Measurements from ENCODE around the gene CHMP2B. TPM values are rescaled to one million over a fixed set of nuclear protein-coding genes. Genes with fewer than 3 reads are reported as not detected.

Gene CHMP2B
- total RNA-seq, 1 experiment from 2014 or later, result 54.3 TPM

- TF ChIP-seq TCF7L2 (IDR thresholded peaks at IDR 0.05; ENCODE audit: borderline replicate concordance, extremely low read depth, insufficient read depth, insufficient read length) (no peak), ATF3 (IDR thresholded peaks at IDR 0.05) (no peak), SP1 (IDR thresholded peaks at IDR 0.05; ENCODE audit: low read depth) (no peak), POLR2AphosphoS5 (IDR thresholded peaks at IDR 0.05; ENCODE audit: low read depth, low read length) (no peak)
- intact Hi-C loops (cut with micrococcal nuclease), result no loop called here
- ChIA-PET RAD21 (ENCODE audit: low non-redundant PET in 1 of 2, low total read pairs in 2 of 2, uncharacterized antibody in 2 of 2, unreplicated experiment in 2 of 2) (no interaction called here), POLR2A (no interaction called here), CTCF (no interaction called here)
- H3K9me3 ChIP-seq (ENCODE audit: control insufficient read depth in 1 of 2, insufficient read depth in 1 of 2, low read depth in 1 of 2, low read length in 2 of 2), result no peaks in the 10 kb centered on the region
- H3K9ac ChIP-seq (ENCODE audit: low read length), result no peak overlapping the region
- ATAC-seq (no peak), DNase-seq (ENCODE audit: low read depth, low spot score) (no peak)
- no peaks in the 10 kb centered on the region for H4K20me1 ChIP-seq (ENCODE audit: insufficient read depth)
- no peaks in the 10 kb centered on the region; a peak in 1 of 4 replicates for H3K4me1 ChIP-seq (ENCODE audit: control insufficient read depth in 1 of 2, insufficient read depth in 2 of 2, low read length in 2 of 2)
- BruUV-seq (replicated peaks), result no TSS peak
- H3K36me3 ChIP-seq (ENCODE audit: control insufficient read depth in 1 of 2, insufficient read depth in 2 of 2, low read length in 2 of 2), result no peaks in the 10 kb centered on the region
- no peak overlapping the region for H3K4me2 ChIP-seq (ENCODE audit: low read length)
- H3K27ac ChIP-seq (ENCODE audit: low read depth, low read length), result no peak overlapping the region
- H3K79me2 ChIP-seq (ENCODE audit: insufficient read depth, low read length), result peaks cover 93% of the 10 kb centered on the region
- no peaks in the 10 kb centered on the region for H3K27me3 ChIP-seq (ENCODE audit: insufficient read depth, low read length)
- H3K9me2 ChIP-seq (ENCODE audit: insufficient read depth), result no peaks in the 10 kb centered on the region
- no peak overlapping the region for H2AFZ ChIP-seq (ENCODE audit: low read depth, low read length, poor library complexity, severe bottlenecking)
- H3K4me3 ChIP-seq (replicated peaks in 1 of 2; ENCODE audit: low read depth in 1 of 2, low read length in 2 of 2), result no peak overlapping the region
Measured at GRCh38 chr3:87233805-87234204, 6.7 kb downstream of the CHMP2B start.

GRCh38 chr3:87236093-87236492 is 9.0 kb downstream of the CHMP2B start:
- ChIA-PET POLR2A (no interaction called here), RAD21 (ENCODE audit: low non-redundant PET in 1 of 2, low total read pairs in 2 of 2, uncharacterized antibody in 2 of 2, unreplicated experiment in 2 of 2) (no interaction called here), CTCF (no interaction called here)
- no peak overlapping the region for H3K27ac ChIP-seq (ENCODE audit: low read depth, low read length)
- H3K27me3 ChIP-seq (ENCODE audit: insufficient read depth, low read length), result no peaks in the 10 kb centered on the region
- H3K4me3 ChIP-seq (replicated peaks in 1 of 2; ENCODE audit: low read depth in 1 of 2, low read length in 2 of 2), result no peak overlapping the region
- no peak overlapping the region for H3K9ac ChIP-seq (ENCODE audit: low read length)
- TF ChIP-seq POLR2A (IDR thresholded peaks at IDR 0.05; ENCODE audit: borderline replicate concordance, extremely low read depth, insufficient read depth, insufficient read length) (no peak), ATF3 (IDR thresholded peaks at IDR 0.05) (no peak), ZFX (IDR thresholded peaks at IDR 0.05) (no peak), SP1 (IDR thresholded peaks at IDR 0.05; ENCODE audit: low read depth) (no peak), TCF7L2 (IDR thresholded peaks at IDR 0.05; ENCODE audit: borderline replicate concordance, extremely low read depth, insufficient read depth, insufficient read length) (no peak), CBX3 (IDR thresholded peaks at IDR 0.05; ENCODE audit: low read depth) (no peak)
- H3K9me3 ChIP-seq (ENCODE audit: control insufficient read depth in 1 of 2, insufficient read depth in 1 of 2, low read depth in 1 of 2, low read length in 2 of 2), result no peaks in the 10 kb centered on the region
- no TSS peak for BruUV-seq (replicated peaks)
- intact Hi-C loops (cut with micrococcal nuclease), result no loop called here
- no peak overlapping the region for H3K4me2 ChIP-seq (ENCODE audit: low read length)
- H2AFZ ChIP-seq (ENCODE audit: low read depth, low read length, poor library complexity, severe bottlenecking), result no peak overlapping the region
- peaks cover 0 to 5% of the 10 kb centered on the region in 2 experiments; a peak in 1 of 4 replicates for H3K4me1 ChIP-seq (ENCODE audit: control insufficient read depth in 1 of 2, insufficient read depth in 2 of 2, low read length in 2 of 2)
- H3K36me3 ChIP-seq (ENCODE audit: control insufficient read depth in 1 of 2, insufficient read depth in 2 of 2, low read length in 2 of 2), result no peaks in the 10 kb centered on the region
- ATAC-seq (no peak), DNase-seq (ENCODE audit: low read depth, low spot score) (no peak)
- H3K9me2 ChIP-seq (ENCODE audit: insufficient read depth), result no peaks in the 10 kb centered on the region
- no peaks in the 10 kb centered on the region; the same call in 1 of the 2 replicates for H4K20me1 ChIP-seq (ENCODE audit: insufficient read depth)
- H3K79me2 ChIP-seq (ENCODE audit: insufficient read depth, low read length), result peaks cover 84% of the 10 kb centered on the region

Measured in HCT116 (cell line).